Upper lobe of left lung (tissue), 6 donors: ENCODE measurements around the gene SRP54. TPM values are rescaled to one million over a fixed set of nuclear protein-coding genes. Genes with fewer than 3 reads are reported as not detected.

Experiments
- ATAC-seq, 2 donors: fragments of 200-7000 bp; cut with Tn5 transposase; one replicate each; pipeline ENCODE4 v1.9.1; 2022; ENCODE audit warnings: mild to moderate bottlenecking in 2 of 2, moderate library complexity in 2 of 2; ENCODE audit not compliant: low FRiP score in 2 of 2
- DNase-seq, 2 donors: peaks; one replicate each; pipeline ENCODE4 v3.0.0-alpha.2; 2019 to 2020
- H3K27ac ChIP-seq, 4 donors: fragments of 200-600 bp; sonication (generic); one replicate each; pipeline ENCODE4 v1.5.1; 2016 to 2019
- H3K27me3 ChIP-seq, 4 donors: fragments of 200-600 bp; sonication (generic); one replicate each; pipeline ENCODE4 v1.5.1; 2017 to 2019
- H3K36me3 ChIP-seq, 4 donors: fragments of 200-600 bp; sonication (generic); one replicate each; pipeline ENCODE4 v1.5.1; 2016 to 2019
- H3K4me1 ChIP-seq, 4 donors: fragments of 200-600 bp; sonication (generic); one replicate each; pipeline ENCODE4 v1.5.1; 2018 to 2019
- H3K4me3 ChIP-seq, 4 donors: fragments of 200-600 bp; sonication (generic); one replicate each; pipeline ENCODE4 v1.5.1; 2017 to 2019; ENCODE audit warnings: mild to moderate bottlenecking in 2 of 4, moderate library complexity in 1 of 4
- H3K9me3 ChIP-seq, 4 donors: fragments of 200-600 bp; sonication (generic); one replicate each; pipeline ENCODE4 v1.5.1; 2018 to 2019
- CTCF ChIP-seq, 6 experiments: fragments of 450-650 bp in 4 of 6; fragments of 200-600 bp in 2 of 6; sonication (generic) in 2 of 6; IDR thresholded peaks; one replicate each; pipeline ENCODE4 v1.5.1; 2016 to 2019; ENCODE audit warnings: antibody characterized with exemption in 6 of 6
- EP300 ChIP-seq, 4 donors: sonication (generic); formaldehyde crosslinking; IDR thresholded peaks; one replicate each; pipeline ENCODE4 v1.5.1; 2017; ENCODE audit warnings: antibody characterized with exemption in 4 of 4, control low read depth in 2 of 4
- POLR2A ChIP-seq, 4 donors: fragments of 450-650 bp; IDR thresholded peaks; one replicate each; pipeline ENCODE4 v1.5.1; 2016 to 2017; ENCODE audit warnings: antibody characterized with exemption in 4 of 4, mild to moderate bottlenecking in 2 of 4
- POLR2AphosphoS5 ChIP-seq, 2 donors: sonication (generic); formaldehyde crosslinking; IDR thresholded peaks; one replicate each; pipeline ENCODE4 v1.5.1; 2017; ENCODE audit warnings: antibody characterized with exemption in 2 of 2
- whole genome bisulfite sequencing, 2 donors: methylation state at CpG; one replicate each; pipeline ENCODE4 v1.1.5; 2017 to 2018; 5-methylcytosine and 5-hydroxymethylcytosine counted together
- total RNA-seq, 6 donors: library from RNA; depleted of rRNA in 4 of 6; stranded (reverse); fragments of >200 nt in 4 of 6; gene quantifications; one replicate each; pipeline versions ENCODE4 v1.1.0 to v1.2.1, GENCODE V29; 2016 to 2021
- donor health status: DM: no; HTN: no; CAD: no; lungs with moderate emphysema.
- donor health status: DM: no; HTN: yes; CAD: no; lungs with severe emphysema.

Gene SRP54
- total RNA-seq, 6 donors from 2014 or later: 19.0 to 99.1 (median 45.9) TPM

DNA sequence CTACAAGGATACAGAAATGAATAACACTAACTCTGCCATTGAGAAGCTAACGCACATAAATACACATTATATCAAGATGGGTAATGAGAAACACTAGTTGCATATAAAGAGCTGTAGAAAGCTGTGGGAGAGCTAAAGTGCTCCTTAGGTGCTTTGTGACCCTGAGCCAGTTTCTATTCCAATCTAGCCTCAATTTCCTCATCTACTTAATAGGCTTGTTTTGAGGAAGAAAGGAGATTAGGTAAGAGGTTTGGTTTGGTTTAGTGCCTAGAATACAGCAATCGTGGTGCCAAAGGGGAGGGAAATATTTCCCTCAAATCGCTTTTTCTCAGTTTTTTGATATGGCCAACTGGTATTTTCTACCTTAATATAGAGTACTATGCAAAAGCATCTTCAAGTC lies 994 bp downstream of the SRP54 start:
- Histone ChIP-seq H3K27ac (peak overlapping the region; percentile 95 to 99 (median 97)), H3K4me3 (peak overlapping the region; percentile 72 to 94 (median 83)), H3K36me3 (no peaks in the 10 kb centered on the region), H3K27me3 (no peaks in the 10 kb centered on the region), H3K9me3 (no peaks in the 10 kb centered on the region), H3K4me1 (peaks cover 32 to 47% (median 35%) of the 10 kb centered on the region in 4 donors)
- no peak for TF ChIP-seq POLR2A (IDR thresholded peaks at IDR 0.05)
- TF ChIP-seq EP300 (IDR thresholded peaks at IDR 0.05): no peak
- TF ChIP-seq POLR2AphosphoS5 (IDR thresholded peaks at IDR 0.05): no peak
- TF ChIP-seq CTCF (IDR thresholded peaks at IDR 0.05): no peak
- ATAC-seq: no peak
- 20 to 38% methylated on average over 3 of the region's 3 CpGs for WGBS, 2 donors
- no peak for DNase-seq

DNA sequence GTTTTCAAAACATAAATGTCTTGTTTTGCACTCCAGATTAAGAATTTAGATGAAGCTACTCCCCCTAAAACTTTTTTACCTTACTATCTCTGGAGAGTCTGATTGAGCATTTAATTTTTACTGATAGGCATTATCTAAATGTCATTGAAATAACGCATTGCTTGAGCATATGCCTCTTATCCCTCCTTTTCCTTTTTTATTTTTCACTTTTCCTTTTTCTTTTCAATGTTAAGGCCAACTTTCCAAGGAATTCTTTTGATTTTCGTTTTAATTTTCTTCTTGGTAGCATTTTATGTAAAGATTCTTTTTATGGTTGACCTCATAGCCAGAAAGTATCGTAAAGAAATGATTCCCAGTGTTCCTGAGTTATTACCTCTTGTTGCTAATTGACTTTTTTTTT lies 2.9 kb downstream of the SRP54 start:
- H3K4me3 ChIP-seq: no peak overlapping the region
- no peaks in the 10 kb centered on the region for H3K9me3 ChIP-seq
- H3K27me3 ChIP-seq: no peaks in the 10 kb centered on the region
- ATAC-seq (no peak), DNase-seq (no peak)
- peaks cover 31 to 47% (median 34%) of the 10 kb centered on the region in 4 donors for H3K4me1 ChIP-seq
- TF ChIP-seq CTCF (IDR thresholded peaks at IDR 0.05) (no peak), POLR2AphosphoS5 (IDR thresholded peaks at IDR 0.05) (no peak), POLR2A (IDR thresholded peaks at IDR 0.05) (no peak)
- no peak overlapping the region for H3K27ac ChIP-seq
- H3K36me3 ChIP-seq: no peaks in the 10 kb centered on the region
- 90 to 93% methylated on average over 3 of the region's 3 CpGs for WGBS, 2 donors

- peaks cover 27 to 36% (median 29%) of the 10 kb centered on the region in 4 donors for H3K4me1 ChIP-seq
- 92 to 93% methylated on average over 3 of the region's 3 CpGs for WGBS, 2 donors
- H3K4me3 ChIP-seq: no peak overlapping the region
- H3K27ac ChIP-seq: no peak overlapping the region
- H3K36me3 ChIP-seq: no peaks in the 10 kb centered on the region
- ATAC-seq: no peak
- DNase-seq: no peak
- no peak for TF ChIP-seq POLR2AphosphoS5 (IDR thresholded peaks at IDR 0.05)
- no peak for TF ChIP-seq CTCF (IDR thresholded peaks at IDR 0.05)
- no peaks in the 10 kb centered on the region for H3K27me3 ChIP-seq
- H3K9me3 ChIP-seq: no peaks in the 10 kb centered on the region
Observed at GRCh38 chr14:34987180-34987579, 4.4 kb downstream of the SRP54 start.

GRCh38 chr14:34989762-34990161 lies 7.0 kb downstream of the SRP54 start:
- Histone ChIP-seq H3K4me1 (peaks cover 12 to 20% (median 15%) of the 10 kb centered on the region in 4 donors), H3K9me3 (no peaks in the 10 kb centered on the region), H3K27ac (no peak overlapping the region), H3K4me3 (no peak overlapping the region), H3K27me3 (no peaks in the 10 kb centered on the region), H3K36me3 (no peaks in the 10 kb centered on the region)
- DNase-seq (no peak), ATAC-seq (no peak)
- TF ChIP-seq POLR2AphosphoS5 (IDR thresholded peaks at IDR 0.05) (no peak), POLR2A (IDR thresholded peaks at IDR 0.05) (no peak), EP300 (IDR thresholded peaks at IDR 0.05) (no peak), CTCF (IDR thresholded peaks at IDR 0.05) (no peak)

GRCh38 chr14:34993426-34993825 lies 10.6 kb downstream of the SRP54 start:
- 97 to 100% methylated on average over 3 of the region's 3 CpGs for WGBS, 2 donors
- Histone ChIP-seq H3K9me3 (no peaks in the 10 kb centered on the region), H3K36me3 (peaks cover 0 to 8% (median 0%) of the 10 kb centered on the region in 4 donors), H3K27me3 (no peaks in the 10 kb centered on the region), H3K4me3 (no peak overlapping the region), H3K4me1 (peaks cover 0 to 7% (median 6%) of the 10 kb centered on the region in 4 donors), H3K27ac (no peak overlapping the region)
- TF ChIP-seq CTCF (IDR thresholded peaks at IDR 0.05) (no peak), POLR2AphosphoS5 (IDR thresholded peaks at IDR 0.05) (no peak), POLR2A (IDR thresholded peaks at IDR 0.05) (no peak), EP300 (IDR thresholded peaks at IDR 0.05) (no peak)
- DNase-seq: no peak
- ATAC-seq: no peak
